ENCODE measurements around the gene TIMM50.
"Not testable (repeated sequence)": the region's sequence is repeated elsewhere in the genome, so short reads cannot be mapped to it uniquely, and the experiment has no call there.

The TIMM50 gene

DNA sequence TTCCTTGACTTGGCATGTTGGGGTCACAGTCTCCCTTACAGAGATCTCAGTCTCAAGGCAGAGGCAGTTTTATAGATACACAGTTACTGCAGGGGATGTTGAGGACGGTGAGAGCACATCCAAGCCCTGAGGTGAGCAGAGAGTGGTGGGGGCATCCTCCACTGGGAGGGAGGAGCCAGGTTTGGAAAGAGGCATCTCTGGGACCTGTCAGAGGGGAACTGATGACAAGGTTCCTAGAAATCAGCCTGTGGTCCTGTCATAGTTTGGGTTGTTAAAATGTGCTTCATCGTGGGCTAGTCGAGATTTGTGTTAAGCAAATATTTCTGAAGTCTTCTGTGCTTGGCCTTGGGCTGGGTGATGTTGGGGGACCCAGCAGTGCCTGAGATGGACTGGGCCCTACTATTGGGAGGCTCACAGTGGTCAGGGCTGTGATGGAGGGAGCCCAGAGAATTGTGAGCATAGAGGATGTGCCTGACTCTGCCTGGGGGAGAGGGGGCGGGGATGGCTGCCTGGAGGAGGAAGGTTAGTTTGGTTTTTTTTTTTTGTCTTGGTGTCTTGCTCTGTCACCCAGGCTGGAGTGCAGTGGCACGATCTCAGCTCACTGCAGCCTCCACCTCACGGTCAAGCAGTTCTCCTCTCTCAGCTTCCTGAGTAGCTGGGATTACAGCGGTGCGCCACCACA lies 31.4 kb upstream of the TIMM50 start:
- no peak overlapping the region for H3K4me3 ChIP-seq (ENCODE audit: control insufficient read depth, low read depth, low read length)
- DNase-seq (ENCODE audit: low read depth): no peak
- TF ChIP-seq, protein P1, sequence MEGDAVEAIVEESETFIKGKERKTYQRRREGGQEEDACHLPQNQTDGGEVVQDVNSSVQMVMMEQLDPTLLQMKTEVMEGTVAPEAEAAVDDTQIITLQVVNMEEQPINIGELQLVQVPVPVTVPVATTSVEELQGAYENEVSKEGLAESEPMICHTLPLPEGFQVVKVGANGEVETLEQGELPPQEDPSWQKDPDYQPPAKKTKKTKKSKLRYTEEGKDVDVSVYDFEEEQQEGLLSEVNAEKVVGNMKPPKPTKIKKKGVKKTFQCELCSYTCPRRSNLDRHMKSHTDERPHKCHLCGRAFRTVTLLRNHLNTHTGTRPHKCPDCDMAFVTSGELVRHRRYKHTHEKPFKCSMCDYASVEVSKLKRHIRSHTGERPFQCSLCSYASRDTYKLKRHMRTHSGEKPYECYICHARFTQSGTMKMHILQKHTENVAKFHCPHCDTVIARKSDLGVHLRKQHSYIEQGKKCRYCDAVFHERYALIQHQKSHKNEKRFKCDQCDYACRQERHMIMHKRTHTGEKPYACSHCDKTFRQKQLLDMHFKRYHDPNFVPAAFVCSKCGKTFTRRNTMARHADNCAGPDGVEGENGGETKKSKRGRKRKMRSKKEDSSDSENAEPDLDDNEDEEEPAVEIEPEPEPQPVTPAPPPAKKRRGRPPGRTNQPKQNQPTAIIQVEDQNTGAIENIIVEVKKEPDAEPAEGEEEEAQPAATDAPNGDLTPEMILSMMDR (IDR thresholded peaks at IDR 0.05; ENCODE audit: control insufficient read depth, insufficient read depth, low read depth, low read length, missing control alignments): no peak

DNA sequence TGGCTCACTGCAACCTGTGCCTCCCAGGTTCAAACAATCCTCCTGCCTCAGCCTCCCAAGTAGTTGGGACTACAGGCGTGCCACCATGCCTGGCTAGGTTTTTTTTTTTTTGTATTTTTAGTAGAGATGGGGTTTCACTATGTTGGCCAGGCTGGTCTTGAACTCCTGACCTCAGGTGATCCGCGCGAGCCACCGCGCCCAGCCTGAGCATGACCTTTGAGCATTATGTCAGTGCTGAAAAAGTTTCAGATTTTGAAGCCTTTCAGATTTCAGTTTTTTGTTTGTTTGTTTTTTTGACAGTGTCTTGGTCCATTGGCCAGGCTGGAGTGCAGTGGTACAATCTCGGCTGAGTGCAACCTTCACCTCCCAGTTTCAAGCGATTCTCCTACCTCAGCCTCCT lies 29.4 kb upstream of the TIMM50 start:
- not testable (repeated sequence) for DNase-seq (ENCODE audit: low read depth); H3K4me3 ChIP-seq (ENCODE audit: control insufficient read depth, low read depth, low read length)

DNA sequence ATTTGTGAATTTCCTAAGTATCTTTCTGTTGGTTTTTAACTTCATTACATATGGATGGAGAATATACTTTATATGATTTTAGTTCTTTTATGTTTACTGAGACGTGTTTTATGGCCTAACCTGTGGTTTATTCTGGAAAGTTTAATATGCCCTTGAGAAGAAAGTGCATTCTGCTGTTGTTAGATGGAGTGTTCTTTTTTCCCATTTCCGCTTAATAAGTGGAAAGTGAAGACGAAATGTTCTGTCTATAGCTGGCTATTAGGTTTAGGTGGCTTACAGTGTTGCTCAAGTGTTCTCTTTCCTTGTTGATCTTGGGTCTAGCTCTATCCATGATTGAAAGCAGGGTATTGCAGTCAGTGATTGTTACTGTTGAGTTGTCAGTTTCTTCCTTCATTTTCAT lies 17.2 kb upstream of the TIMM50 start:
- TF ChIP-seq, protein P1 (IDR thresholded peaks at IDR 0.05; ENCODE audit: control insufficient read depth, insufficient read depth, low read depth, low read length, missing control alignments): no peak
- DNase-seq (ENCODE audit: low read depth): no peak
- no peak overlapping the region for H3K4me3 ChIP-seq (ENCODE audit: control insufficient read depth, low read depth, low read length)

DNA sequence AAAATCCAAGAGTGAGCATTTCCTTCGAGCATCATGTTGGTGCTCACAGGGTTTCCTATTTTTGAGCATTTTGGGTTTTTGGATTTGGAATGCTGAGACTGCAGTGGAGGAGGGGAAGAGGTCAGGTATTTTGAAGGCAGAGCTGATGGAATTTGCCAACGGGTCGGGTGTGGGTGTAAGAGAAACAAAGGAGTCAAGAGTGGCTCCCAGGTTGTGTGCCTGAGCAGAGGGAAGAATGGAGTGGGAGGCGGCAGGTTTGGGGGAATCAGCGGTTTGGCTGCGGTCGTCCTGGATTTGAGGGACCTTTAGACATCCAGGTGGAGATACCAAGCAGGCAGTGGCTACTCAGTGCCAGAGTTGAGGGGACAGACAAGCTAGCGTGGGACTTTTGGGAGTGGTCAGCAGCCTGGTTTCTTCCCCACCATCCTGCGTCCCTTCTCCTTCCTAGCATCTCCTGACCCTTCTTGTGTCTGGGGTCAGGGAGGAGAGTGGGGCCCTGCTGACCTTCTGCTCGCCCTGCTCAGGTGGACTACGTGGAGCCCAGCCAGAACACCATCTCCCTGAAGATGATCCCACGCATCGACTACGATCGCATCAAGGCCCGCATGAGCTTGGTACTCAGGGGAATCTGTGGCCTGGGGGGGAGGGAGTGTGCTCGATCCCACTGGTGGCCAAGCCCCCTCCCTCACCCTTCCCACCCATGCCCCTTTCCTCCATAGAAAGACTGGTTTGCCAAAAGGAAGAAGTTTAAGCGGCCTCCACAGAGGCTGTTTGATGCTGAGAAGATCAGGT lies 14.5 kb upstream of the TIMM50 start:
- no peak for DNase-seq (ENCODE audit: low read depth)
- TF ChIP-seq, protein P1 (IDR thresholded peaks at IDR 0.05; ENCODE audit: control insufficient read depth, insufficient read depth, low read depth, low read length, missing control alignments): no peak
- no peak overlapping the region for H3K4me3 ChIP-seq (ENCODE audit: control insufficient read depth, low read depth, low read length)

DNA sequence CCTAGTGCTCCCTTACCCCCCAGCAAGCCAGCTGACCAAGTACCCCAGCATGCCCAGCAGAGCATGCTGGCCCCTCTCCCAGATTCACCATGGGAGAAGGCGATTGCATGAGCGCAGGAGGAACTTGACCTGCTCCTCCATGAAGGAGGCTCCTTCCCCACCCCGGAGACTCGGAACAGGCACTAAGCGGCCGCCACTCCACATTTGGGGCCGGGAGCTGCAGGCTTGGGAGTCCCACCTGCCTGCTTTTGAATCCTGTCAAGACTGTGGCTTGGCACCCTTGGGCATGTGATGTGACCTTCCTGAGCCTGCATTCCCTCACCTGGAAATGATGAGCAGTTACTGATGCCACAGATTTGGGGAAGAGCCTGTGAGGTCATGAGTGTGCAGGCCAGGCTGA lies 12.7 kb upstream of the TIMM50 start:
- no peak overlapping the region for H3K4me3 ChIP-seq (ENCODE audit: control insufficient read depth, low read depth, low read length)
- TF ChIP-seq, protein P1 (IDR thresholded peaks at IDR 0.05; ENCODE audit: control insufficient read depth, insufficient read depth, low read depth, low read length, missing control alignments): no peak
- DNase-seq (ENCODE audit: low read depth): no peak

DNA sequence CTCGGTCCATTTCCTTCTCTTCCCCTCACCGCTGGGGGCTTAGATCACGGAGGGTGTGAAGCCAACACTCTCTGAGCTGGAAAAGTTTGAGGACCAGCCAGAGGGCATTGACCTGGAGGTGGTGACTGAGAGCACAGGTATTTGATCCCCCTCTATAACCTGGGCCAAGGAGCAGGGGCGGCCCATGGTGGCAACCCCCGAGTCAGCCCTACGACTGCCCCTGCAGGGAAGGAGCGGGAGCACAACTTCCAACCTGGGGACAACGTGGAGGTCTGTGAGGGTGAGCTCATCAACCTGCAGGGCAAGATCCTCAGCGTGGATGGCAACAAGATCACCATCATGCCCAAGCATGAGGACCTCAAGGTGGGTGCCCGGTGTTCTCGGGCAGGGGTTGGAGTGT lies 11.6 kb upstream of the TIMM50 start:
- DNase-seq (ENCODE audit: low read depth): no peak
- H3K4me3 ChIP-seq (ENCODE audit: control insufficient read depth, low read depth, low read length): no peak overlapping the region
- TF ChIP-seq, protein P1 (IDR thresholded peaks at IDR 0.05; ENCODE audit: control insufficient read depth, insufficient read depth, low read depth, low read length, missing control alignments): no peak

DNA sequence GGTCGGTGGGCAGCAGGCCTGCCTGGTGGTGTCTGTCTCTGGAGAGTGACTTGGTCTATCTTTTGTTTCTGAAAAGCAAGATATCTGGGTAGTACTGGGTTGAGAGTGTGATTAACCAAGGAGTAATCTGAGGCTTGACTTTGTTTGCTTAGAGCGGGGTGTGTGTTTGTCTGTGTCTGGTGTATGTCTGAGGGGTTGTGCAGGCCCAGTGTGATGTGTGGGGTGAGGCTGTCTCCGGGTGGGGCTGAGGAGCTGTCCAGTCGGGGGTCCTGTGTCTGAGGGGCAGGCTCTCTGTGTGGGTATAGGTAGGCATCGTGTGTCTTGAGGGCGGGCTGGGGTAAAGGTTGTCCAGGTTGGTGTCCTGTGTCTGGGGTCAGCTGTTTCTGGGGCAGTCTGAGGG lies 11.1 kb upstream of the TIMM50 start:
- H3K4me3 ChIP-seq (ENCODE audit: control insufficient read depth, low read depth, low read length): no peak overlapping the region
- TF ChIP-seq, protein P1 (IDR thresholded peaks at IDR 0.05; ENCODE audit: control insufficient read depth, insufficient read depth, low read depth, low read length, missing control alignments): no peak
- no peak for DNase-seq (ENCODE audit: low read depth)

Measured in AG09309 (cell line).